ENCODE measurements around the gene AMH.
A peak's percentile ranks its signal among the peaks of the same experiment; 100 is the strongest.

AMH gene

GRCh38 chr19:2288818-2289713 lies 39.9 kb downstream of the AMH start:
- DNase-seq, result no peak

- peak; percentile 25 for DNase-seq
These were observed 40.8 kb downstream of the AMH start for GRCh38 chr19:2289714-2290435.

- DNase-seq, result no peak
These were observed 41.5 kb downstream of the AMH start for GRCh38 chr19:2290441-2291184.

GRCh38 chr19:2291185-2291751 lies 42.1 kb downstream of the AMH start:
- DNase-seq, result no peak

GRCh38 chr19:2294687-2295335 lies 45.7 kb downstream of the AMH start:
- DNase-seq, result no peak

- DNase-seq, result no peak
These were observed 47.0 kb downstream of the AMH start for GRCh38 chr19:2296141-2296540.

GRCh38 chr19:2300533-2300932 lies 51.4 kb downstream of the AMH start:
- DNase-seq, result no peak
